Measurements from ENCODE around the gene OPA1. TPM values are rescaled to one million over a fixed set of nuclear protein-coding genes. Genes with fewer than 3 reads are reported as not detected.
"Not testable (repeated sequence)": the region's sequence is repeated elsewhere in the genome, so short reads cannot be mapped to it uniquely, and the experiment has no call there.

Gene OPA1
- total RNA-seq, 1 donor from 2014 or later: 35.1 TPM

DNA sequence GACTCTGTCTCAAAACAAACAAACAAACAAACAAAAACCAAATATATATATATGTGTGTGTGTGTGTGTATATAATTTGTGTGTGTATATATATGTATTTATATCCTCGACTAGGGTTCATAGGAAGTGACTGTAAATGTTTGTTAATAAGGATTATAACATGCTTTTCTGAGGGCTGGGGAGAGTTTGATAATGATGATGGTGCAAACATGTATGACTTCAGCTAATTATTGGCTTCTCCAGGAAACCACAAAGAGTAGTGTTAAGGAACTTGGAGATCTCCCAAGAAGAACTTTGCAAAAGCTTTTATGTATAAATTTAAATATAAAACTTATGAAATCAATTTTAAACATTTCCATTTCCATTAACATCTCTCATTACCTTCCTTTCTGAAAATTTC lies 3.9 kb upstream of the OPA1 start:
- DNase-seq (ENCODE audit: low read depth in 2 of 2): no peak

DNA sequence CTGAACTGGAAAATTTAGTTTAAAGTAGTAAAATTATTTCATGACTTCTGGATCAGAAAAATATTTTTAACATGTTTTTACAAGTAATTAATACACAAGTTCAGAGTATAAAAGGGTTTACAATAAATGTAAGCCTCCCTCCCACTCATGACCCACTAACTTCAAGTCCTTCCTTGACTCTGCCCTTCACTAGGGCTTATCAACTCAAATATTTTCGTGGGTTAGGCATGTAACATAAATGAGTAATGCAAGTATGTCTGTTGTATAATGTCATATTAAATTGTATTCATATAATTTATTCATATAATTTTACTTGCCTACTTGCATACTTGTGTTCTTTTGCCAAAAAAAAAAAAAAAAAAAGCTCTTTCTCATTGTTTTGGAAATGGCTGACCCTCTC lies 3.4 kb upstream of the OPA1 start:
- DNase-seq (ENCODE audit: low read depth in 2 of 2): no peak

DNA sequence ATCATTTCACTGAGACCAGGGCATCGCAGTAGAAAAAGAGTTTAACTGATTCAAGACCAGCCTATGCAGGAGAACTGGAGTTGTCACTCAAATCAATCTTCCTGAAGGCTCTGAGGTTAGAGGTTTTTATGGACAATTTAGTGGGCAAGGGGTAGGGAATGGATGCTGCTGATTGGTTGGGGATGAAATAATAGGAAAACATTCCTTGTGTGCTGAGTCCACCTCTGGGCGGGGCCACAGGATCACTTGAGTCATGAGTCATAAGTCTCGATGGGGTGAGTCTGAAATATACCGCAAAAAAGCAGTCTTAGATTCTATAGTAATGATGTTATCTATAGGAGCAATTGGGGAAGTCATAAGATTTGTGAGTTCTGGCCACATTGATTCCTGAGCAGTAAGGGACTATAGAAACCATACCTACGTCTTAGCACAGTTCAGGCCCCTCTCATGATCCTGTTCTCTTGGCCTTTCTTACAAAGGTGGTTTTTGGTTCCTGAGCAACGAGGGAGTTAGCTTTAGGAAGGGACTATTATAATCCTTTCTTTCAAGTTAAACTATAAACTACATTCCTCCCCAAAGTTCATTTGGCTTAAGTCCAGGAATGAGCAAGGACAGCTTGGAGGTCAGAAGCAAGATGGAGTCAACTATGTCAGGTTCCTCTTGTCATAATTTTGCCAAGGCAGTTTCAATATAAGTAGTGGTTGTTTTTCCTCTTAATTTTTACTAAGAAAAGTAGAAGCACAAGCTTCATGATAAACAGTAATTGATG lies 2.7 kb upstream of the OPA1 start:
- DNase-seq (ENCODE audit: low read depth in 2 of 2): peak in 1 of 2 donors; percentile 64

DNA sequence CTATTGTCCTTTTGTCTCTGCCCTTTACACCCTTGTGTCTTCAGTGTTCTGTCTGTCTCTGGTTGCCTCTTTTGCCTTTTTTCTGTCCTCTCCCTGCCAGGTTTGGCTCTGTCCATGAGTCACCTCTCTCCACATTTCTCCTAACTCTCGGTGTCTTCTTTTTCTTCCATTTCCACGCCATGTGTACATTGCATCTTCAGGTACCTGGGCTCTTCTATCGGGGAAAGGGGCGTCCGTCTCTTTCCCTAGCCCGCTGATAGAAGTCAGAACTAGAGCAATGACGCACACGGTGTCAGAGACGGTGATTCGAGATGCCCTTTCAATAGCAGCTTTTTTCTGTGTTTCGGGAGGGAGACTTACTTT lies 641 bp downstream of the OPA1 start:
- DNase-seq (ENCODE audit: low read depth in 2 of 2): peak; percentile 48 to 56

DNA sequence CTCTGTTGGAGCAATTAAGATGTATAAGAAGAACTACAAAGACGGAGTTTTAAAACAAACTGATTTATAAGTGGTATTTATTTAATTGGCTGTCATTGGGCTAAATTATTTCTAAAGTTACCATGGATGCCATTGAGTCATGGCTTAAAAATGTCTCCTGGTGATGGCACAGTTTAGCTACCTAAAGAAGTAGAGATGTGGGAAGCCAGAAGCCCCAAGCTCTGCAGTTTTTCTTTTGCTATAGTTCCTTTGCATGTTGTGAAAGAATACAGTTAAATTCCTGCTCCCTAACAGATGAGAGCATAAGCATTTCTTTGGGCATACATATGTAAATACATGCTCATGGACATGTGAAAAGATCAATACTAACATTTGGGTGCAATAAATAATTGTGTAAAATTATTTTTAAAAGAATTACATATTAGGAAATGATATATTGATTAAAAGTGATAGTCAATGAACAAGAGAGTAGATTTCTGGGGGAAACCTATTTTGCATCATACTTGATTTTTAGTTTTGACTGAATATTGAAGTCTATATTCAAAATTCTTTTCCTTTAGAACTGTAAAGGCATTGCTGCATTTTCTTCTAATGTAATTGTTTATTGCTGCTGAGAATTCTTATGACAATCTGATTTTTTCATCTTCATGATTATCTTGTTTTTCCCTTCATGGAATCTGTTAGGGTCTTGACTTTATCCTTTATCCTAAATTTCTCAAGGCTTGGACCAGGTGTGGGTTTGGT lies 2.1 kb downstream of the OPA1 start:
- DNase-seq (ENCODE audit: low read depth in 2 of 2): no peak

DNA sequence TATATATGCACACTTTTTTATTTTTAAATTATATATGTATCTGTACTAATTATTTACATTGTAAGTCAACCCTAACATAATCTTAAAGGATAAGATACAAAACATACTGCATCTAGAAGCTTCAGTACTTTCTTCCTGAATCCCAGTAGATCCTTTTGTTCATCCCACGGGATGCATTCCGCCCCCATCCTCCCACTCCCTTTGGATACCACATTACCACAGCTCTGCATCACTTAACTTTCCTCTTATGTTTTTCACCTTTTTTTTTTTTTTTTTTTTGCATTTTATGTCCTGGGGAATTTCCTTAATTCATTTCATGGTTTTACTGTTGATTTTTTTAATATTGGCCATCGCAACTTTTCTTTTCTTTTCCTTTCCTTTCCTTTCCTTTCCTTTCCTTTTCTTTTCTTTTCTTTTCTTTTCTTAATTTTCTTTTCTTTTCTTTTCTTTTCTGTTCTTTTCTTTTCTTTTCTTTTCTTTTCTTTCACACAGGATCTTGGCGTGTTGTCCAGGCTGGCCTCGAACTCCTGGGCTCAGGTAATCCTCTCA lies 3.0 kb downstream of the OPA1 start:
- no peak for DNase-seq (ENCODE audit: low read depth in 2 of 2)

DNA sequence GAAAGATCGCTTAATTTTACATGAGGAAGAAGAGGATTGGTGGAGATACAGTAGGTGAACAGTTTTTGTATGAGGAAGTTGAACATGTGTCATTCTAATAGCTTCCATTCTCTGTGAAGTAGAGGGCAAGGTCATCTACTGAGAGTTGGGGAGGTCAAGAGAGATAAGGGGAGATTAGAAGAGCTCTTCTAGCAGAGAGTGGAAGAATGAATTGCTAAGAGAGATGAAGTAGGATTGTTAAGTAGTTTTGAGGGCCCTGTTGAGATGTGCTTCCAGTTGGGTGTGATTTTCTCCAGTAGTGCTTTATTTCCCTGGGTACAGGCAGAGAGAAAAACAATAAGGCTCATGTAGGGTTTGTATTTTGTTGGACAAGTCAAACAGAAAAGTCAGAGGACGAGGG lies 5.2 kb downstream of the OPA1 start:
- DNase-seq (ENCODE audit: low read depth in 2 of 2): no peak

DNA sequence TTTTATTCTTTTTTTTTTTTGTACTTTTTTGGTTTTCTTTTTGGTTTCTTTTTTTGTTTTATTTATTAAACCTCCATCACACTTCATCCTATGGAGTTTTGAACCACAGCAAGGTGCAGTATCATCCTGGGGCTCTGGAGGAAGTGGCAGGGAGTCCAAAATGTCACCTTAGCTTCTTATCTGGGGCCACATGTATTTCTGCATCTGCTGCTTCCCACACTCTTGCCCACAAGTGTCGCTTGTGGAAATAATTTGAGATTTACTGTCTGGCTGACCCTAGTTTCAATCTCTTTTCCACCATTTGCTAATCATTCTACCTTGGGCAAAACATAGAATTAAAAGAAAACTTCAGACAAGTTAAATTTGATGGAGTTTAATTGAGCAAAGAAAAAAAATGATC lies 6.4 kb downstream of the OPA1 start:
- no peak for DNase-seq (ENCODE audit: low read depth in 2 of 2)

DNA sequence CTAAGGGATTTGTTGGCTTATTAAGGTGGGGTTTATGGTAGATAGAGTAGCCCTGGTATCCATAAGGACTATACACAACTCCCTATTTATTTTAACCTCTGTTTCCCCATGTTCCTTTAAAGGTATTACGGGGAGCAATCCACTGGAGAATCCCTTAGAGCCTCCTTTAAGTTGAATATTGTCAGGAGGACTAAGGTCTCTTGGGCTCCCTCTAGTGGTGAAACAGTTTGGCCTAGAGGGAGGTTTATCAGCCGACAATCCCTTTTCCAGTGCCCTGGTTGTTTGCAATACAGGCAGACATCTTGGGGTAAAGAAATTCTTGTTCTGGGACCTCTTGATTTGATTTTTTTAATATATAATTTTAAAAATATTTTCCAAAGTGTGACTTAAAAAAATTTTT lies 12.9 kb downstream of the OPA1 start:
- peak; percentile 72 to 78 for DNase-seq (ENCODE audit: low read depth in 2 of 2)

DNA sequence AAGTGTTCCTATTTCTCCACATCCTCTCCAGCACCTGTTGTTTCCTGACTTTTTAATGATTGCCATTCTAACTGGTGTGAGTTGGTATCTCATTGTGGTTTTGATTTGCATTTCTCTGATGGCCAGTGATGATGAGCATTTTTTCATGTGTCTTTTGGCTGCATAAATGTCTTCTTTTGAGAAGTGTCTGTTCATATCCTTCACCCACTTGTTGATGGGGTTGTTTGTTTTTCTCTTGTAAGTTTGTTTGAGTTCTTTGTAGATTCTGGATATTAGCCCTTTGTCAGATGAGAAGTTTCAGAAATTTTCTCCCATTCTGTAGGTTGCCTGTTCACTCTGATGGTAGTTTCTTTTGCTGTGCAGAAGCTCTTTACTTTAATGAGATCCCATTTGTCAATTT lies 13.9 kb downstream of the OPA1 start:
- not testable (repeated sequence) for DNase-seq (ENCODE audit: low read depth in 2 of 2)

DNA sequence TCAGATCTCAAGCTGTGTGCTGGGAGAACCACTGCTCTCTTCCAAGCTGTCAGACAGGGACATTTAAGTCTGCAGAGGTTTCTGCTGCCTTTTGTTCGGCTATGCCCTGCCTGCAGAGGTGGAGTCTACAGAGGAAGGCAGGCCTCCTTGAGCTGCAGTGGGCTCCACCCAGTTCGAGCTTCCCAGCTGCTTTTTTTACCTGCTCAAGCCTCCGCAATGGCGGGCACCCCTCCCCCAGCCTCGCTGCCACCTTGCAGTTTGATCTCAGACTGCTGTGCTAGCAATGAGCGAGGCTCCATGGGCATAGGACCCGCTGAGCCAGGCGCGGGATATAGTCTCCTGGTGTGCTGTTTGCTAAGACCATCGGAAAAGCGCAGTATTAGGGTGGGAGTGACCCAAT lies 17.5 kb downstream of the OPA1 start:
- DNase-seq (ENCODE audit: low read depth in 2 of 2): not testable (repeated sequence)

DNA sequence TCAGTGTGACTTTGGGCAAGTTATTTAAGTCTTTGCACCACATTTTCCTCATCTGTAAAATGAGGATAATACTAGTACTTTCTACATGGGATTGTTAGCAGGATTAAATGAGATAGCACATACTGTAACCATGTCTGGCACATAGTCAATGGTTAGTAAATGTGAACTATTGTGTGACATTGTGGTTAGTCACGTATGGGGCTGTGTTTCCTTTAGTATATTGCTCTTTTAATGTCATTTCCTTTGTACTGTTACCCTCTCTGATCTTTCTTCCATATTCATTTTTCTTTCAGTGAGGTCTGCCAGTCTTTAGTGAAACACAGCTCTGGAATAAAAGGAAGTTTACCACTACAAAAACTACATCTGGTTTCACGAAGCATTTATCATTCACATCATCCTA lies 21.4 kb downstream of the OPA1 start:
- DNase-seq (ENCODE audit: low read depth in 2 of 2): peak; percentile 29 to 57

DNA sequence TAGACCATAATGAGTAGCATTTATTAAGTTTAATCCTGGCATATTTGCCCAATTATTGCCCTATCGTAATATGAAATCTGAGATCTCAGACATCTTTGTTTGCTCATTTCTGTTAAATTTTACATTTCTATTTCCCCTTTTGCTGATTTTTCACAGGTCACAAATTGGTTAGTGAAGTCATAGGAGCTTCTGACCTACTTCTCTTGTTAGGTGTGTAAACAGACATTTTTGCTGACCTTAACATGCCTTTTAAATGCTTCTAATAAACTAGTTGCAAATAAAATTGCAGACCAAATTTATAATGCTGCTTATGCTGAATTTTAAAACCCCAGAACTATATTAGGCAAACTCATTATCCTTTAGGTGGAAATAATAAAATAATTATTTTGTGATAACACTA lies 24.6 kb downstream of the OPA1 start:
- no peak for DNase-seq (ENCODE audit: low read depth in 2 of 2)

DNA sequence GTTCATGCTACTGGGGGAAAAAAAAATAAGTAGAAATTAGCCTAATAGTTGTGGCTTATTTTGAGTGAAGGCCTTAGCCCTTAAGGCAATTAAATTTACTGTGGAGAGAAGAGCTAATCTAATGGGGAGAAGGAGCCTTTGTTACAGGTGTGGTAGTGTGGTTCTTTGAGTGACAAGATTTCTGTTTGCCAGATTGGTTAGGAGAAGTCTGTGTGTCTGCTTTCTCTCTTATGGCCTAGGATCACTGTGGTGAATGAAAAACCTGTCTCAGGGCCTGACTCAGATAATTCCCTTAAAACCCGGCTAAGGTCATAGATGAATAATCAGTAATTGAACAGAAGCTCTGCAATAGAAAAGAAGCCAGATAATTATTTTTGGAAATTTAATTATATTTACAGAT lies 27.0 kb downstream of the OPA1 start:
- DNase-seq (ENCODE audit: low read depth in 2 of 2): no peak

DNA sequence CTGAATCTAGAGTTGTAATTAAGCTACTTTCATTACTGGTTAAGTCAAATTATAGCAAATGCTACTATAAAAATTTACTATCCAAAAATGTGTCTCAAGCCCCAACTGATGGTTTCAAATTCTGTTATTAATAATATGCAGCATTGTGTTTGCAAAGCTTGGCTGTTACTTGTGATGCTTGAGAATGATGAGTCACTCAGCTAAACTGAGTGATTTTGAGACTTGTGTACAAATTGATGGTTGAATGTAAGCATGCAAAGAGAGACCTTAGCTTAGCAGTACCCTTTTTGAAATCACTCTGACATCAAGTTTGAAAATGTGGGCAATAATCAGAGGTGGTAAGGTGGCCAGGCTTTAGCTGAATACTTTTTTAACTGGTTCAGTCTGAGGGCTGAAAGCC lies 27.6 kb downstream of the OPA1 start:
- DNase-seq (ENCODE audit: low read depth in 2 of 2): peak in 1 of 2 donors; percentile 64

DNA sequence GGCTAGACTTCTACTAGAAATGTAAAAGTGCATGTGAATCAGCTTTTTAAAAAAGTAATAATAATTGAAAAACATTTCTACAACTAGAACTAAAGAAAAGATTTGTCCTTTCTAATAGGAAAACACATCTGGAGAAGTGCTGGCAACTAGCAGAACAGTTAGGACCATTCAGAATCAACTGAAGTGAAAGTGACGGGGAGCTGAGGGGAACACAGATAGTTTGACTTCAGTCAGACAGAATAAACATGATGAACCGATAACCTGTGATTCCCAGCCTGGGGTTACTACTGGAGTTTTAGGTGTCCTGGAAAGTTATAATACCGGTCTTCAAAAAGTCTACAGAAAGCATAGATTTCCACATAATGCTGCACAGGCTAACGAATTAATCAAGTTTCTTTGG lies 28.1 kb downstream of the OPA1 start:
- DNase-seq (ENCODE audit: low read depth in 2 of 2): no peak

DNA sequence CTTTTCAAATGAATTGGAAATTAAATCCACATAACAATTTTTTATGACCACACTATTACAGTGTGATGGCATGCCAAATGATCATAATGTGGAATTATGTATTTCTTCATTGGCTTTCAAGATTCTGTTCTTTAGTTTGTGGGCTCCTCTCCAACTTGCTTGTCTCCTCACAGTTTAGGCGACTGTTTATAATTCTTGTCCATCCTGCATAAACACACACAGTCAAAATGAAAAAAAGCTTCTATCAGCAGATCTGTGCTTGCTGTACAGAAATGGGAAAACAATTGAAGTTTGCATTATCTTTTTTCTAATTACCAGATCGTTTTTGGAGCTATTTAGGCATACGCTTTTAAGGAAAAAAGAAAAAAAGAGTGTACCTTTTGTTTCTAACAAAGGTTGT lies 37.0 kb downstream of the OPA1 start:
- DNase-seq (ENCODE audit: low read depth in 2 of 2): no peak

DNA sequence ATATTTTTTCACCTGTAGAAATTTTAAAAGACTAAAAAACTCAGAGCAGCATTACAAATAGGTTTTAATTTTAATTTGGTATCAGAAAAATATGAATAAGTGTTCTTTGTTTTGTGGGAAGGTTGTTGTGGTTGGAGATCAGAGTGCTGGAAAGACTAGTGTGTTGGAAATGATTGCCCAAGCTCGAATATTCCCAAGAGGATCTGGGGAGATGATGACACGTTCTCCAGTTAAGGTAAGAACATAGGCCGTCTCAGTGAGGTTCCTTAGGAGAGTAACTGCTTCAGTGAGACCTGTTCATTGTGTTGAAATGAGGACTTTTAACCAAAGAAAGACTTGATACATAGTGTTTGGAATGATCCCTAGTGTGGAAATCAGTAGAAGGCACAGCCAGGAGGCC lies 44.8 kb downstream of the OPA1 start:
- no peak for DNase-seq (ENCODE audit: low read depth in 2 of 2)

DNA sequence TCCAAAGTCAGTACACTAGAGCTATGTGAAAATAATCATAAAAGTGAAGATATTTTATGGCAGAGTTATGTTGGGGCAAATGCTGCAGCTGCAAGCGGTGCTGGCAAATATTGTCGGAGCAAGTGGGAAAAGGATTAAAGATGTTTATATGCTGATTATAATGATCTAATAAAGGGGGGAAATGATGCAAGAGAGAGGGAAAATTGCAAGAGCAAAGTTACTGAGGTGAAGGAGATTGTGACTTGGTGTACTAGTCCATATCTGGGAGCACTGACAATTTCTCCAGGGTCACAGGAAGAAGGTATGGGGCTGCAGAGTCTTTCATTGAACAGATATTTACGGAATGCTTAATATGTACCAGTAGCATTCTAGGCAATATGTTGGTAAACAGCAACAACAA lies 45.8 kb downstream of the OPA1 start:
- DNase-seq (ENCODE audit: low read depth in 2 of 2): no peak

DNA sequence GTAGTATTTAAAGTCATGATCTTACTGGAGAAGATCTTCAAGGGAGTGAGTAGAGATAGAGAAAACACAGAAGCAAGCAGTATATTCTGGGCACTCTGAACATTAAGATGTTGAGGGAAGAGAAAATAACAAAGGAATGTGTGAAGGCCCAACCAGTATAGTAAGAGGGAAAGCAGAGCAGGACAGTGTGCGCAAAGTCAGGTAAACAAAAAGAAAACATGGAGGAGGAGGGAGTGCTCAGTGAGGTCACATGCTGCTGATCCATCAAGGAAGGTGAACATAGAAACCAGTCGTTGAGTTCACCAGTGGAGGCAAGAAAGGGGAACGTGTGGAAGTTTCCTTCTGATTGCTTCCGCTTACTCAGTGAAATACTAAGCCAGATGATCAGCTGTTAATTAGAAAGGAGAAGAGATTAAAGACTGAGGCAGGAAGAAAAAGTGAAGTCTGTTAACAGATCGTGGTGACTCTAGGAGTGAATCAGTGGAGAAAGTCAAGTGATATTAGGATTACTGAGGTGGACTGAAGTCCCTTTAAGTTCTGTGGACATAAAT lies 47.2 kb downstream of the OPA1 start:
- no peak for DNase-seq (ENCODE audit: low read depth in 2 of 2)

DNA sequence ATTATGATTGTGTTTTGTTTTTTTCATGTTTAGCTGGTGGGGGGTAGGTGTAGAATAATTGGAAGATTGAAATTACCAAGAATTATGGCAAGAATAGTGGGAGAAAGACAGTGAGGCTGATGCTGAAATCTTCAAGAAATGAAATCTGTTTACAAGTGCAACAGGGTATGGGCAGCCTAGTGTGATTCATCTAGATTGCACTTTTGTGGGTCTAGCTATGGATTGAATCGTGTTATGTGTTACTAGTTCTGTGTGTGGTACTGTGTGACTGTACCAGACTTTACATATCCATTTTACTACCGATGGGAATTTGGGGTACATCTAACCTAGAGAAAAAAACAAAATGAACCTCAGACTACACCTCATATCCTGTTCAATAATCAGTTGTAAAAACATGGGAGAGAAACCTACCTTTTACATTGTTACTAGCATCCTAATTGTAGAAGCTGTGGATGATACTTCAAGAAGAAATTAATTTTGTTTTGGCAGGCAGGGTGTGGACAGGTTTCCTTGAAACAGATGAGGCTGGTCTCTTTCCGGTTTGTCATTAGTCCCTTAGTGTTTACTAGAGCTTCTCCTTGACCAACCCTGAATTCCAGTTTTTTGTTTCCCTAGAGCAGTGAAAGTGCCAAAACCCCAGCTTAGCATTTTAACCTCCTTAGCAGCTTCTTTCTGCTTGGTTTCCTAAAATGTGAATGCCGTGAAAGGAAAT lies 47.9 kb downstream of the OPA1 start:
- no peak for DNase-seq (ENCODE audit: low read depth in 2 of 2)

DNA sequence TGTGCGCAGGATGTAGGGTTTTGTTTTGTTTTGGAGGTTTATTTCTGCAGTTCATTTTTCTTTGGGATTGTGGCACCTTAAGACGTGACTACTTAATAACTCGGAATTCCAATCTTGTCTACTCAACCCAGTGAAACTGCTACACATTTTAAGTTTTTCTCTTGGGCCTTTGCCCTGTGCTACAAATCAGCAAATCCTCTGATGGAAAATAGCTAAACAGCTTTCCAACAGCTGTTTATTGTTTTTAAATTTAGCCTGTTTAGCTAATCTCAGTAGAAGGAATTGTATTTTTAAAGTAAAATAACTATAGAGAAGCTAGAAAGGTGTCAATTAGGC lies 48.4 kb downstream of the OPA1 start:
- DNase-seq (ENCODE audit: low read depth in 2 of 2): no peak
